Tongue (tissue), 2 donors: ENCODE results near the gene GLRX5. TPM values are rescaled to one million over a fixed set of nuclear protein-coding genes. Genes with fewer than 3 reads are reported as not detected.

Source experiments
- DNase-seq: peaks from one replicate; pipeline ENCODE4 v3.0.0-alpha.2; 2015
- total RNA-seq: library from RNA; depleted of rRNA; stranded (reverse); fragments of >200 nt; gene quantifications from one replicate; pipeline ENCODE4 v1.2.3, GENCODE V29; 2014

The GLRX5 gene
- total RNA-seq, 1 donor from 2014 or later, result 59.1 TPM

DNA sequence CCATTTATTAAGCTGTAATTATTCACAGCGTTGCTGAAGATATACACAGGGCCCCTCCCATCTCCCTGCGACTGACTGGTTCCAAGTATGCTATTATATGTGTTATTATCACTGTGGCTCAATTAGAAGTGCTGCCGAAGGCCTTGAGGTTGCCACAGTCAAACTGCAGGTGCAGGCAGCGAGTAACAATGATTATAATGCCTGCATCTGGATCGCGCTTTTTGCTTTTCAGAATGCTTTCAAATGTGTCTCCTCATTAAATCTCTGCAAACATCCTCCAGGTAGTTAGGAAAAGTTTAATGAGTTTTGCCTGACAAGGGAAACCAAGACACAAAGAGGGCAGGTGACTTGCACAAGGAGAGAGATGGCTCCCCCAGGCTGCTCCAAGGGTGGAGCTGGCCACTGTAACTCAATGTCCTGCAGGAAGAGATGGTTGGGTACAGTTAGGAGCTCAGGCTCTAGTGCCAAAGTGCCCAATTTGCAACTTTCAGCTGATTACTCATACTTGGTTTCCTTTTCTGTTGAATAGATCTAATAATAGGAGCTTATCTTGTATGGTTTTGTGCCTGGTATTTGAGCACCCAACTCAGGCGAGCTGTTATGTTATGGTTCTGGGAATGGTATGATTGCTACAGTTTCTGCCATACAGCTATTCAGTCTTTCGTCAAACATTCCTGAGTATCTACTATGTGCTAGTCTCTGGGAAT, 16.7 kb upstream of the GLRX5 start:
- DNase-seq, result no peak

DNA sequence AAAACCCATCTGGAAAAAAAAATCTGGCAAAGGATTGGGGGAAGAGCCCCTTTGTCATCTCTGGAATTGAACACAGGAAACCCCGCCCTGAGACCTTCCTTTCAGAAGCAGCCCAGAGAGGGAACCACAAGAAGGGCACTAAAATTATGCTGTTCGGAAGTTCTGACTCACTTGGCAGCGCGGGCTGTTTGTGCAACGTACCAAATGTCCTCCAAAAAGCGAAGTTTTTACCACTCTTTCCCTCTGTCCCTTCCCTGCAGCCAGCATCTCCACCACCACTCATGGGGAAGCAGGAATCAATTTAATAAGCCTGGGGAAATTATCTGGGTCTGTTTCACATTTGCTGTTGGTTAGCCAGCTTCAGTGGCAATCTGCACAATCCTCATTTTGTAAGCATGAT, 15.2 kb upstream of the GLRX5 start:
- DNase-seq, result no peak

DNA sequence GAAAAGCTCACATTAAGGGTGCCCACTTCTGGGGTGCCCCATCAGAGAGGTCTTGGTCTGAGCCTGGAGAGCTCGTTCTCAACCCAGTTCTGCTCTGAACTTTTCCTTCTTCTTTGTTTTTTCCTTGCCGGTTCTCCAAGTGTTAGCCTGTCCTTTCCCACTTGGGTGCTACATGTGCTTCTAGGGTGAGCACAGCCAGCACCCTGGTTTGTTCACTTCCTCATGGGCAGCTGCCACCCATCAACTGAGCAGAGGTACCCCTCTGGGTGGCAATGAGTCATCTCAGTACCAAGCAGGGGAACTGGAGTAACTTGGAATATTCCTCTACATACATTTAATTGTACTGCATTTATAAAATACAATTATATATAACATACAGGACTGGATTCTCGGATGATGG, 14.5 kb upstream of the GLRX5 start:
- DNase-seq, result no peak

DNA sequence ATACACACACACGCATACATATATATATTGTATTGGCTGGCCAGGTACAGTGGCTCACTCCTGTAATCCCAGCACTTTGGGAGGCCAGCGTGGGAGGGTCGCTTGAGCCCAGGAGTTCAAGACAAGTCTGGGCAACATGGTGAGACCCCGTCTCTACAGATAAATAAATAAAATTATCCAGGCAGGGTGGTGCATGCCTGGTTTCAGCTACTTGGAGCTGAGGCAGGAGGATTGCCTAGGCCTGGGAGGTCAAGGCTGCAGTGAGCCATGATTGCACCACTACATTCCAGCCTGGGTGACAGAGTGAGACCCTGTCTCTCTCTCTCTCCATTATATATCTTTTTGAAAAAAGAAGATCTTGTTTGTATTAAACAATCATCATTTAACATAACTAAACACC, 13.8 kb upstream of the GLRX5 start:
- DNase-seq, result no peak

DNA sequence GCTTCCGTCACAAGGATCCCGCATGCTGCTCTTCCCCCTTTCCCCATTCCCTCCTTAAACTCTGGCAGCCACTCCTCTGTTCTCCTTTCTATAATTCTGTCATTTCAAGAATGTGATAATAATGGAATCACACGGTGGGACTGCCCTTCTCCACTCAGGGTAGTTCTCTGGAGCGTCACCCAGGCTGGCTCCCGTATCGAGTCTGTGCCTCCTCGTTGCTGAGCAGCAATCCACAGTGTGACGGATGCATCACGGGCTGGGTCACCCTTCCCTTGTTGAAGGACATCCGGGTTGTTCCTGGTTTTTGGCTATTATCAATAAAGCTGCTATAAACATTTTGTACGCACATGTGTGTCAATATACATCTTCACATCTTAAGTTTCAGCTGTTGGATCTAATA, 12.7 kb upstream of the GLRX5 start:
- no peak for DNase-seq

DNA sequence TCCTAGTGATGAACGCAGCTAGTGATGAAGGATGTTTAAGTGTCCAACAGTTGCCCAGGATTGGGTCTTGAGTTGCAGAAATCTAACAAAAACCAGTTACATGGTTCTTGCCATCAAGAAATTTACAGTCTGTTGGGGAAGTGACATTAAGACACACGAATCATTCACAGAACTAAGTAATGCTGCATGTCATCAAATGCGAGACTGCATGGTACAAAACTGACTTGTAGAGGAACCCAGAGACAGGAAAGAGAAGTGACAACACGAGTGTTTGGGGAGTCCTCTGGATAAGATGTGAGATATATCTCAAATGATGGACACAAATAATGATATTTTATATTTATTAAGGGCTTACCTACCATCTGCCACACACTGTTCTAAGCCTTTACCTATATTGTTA, 12.3 kb upstream of the GLRX5 start:
- DNase-seq, result no peak

DNA sequence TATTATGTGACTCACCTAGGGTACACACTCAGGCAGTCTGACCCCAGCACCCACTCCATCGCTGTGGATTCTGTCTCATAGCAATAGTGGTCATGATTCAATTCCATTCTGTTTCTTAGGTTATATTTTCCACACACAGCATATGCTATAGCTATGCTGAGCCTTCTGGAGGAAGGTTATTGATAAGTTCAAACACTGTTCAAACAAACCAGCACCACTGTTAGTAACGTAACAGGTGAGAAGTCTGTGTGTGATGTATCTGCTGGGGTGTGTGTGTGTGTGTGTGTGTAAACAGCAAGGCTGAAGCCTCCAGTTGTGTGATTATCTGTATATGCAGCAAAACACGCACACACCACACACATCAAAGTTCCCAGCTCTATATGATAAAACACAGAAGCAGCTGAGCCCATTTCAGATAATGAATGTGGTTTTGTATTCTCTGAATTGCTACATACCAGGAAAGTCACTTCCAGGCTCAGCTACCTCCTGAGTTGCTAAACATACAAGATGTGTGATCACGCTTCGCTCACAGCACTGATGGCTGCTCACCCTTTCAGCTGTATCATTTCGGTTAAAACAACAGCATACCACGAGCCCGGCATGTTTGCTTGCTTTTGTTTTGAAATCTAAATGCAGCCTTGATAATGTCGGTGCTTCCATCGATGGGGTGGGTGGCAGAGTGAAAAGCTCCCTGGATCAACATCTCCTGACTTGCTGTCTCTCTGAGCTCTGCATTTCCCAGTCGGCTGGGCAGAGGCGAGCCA, 11.6 kb upstream of the GLRX5 start:
- no peak for DNase-seq

DNA sequence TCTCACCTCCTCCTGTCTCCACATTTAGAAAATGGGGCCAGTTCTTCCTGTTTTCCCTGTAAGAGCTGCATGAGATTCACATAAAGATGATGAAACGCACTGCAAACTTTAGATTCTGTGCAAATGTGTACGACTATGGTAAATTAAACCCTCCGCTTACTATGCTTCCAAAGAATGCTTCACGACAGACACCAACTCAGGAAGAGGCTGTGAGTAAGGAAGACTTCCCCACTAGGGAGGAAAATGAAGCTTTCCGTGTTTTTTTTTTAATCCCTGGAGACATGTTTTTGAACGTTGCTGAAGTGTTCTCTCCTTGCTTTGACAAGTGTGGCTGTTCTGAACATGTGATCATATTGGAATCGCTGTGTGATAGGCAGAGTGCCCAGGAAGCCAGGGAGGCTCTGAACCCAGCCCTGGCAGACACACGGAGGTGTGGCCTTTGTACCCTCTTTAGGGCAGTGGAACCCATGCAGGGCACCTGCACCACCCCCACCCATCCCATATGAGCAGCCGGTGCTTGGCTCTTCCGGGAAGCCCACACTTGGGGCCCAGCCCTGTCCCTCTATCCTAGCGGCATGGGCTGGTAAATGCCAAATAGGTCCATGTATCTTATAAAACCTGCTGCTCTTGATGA, 10.9 kb upstream of the GLRX5 start:
- no peak for DNase-seq

DNA sequence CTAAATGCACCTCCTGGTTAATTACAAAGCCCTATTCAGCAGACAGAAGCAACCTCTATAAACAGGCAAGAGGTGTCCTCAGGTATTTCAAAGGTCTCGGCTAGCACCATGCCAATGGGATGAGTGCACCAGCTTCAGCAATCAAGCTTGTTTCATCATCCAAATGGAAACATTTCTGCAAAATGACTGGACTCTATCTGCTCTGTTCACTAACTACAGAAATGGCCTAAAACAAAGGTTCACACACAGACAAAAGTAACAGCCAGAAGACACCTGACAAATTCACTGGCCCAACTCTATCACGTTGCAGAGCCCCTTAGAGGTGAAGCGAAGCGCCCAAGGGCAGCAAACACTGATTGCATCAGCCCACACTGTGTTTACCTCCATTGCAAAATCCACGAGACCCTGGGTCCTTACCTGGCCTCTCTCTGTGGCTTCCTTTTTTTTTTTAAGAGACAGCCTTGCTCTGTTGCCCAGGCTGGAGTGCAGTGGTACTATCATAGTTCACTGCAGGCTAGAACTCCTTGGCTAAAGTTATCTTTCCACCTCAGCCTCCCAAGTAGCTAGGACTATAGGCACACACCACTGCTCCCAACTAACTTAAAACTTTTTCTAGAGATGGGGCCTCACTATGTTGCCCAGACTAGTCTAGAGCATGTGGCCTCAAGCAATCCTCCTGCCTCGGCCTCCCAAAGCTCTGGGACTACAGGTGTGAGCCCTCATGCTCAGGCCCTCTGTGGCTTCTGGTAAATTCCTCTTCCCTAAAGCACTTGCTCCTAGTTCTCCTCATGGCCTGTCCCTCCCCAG, 9.9 kb upstream of the GLRX5 start:
- no peak for DNase-seq

DNA sequence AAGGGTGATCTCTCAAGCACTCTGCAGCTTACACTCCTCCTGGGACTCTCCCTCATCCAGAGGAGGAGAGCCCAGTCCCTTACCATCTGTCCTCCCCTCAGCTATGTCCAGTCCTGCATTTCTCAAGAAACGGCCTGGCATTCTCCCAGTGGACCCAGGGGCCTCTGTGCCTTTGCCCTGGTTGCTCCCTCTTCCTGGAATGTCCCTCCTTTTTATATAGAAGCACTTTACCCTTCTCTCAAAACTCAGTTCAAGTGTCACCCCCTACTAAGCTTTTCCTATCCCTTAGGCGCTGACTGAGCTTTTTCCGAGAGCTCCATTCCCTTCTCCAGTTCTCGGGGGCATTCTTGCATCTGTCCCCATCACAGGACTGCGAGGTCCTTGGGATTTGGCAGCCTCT, 8.9 kb upstream of the GLRX5 start:
- DNase-seq, result no peak

DNA sequence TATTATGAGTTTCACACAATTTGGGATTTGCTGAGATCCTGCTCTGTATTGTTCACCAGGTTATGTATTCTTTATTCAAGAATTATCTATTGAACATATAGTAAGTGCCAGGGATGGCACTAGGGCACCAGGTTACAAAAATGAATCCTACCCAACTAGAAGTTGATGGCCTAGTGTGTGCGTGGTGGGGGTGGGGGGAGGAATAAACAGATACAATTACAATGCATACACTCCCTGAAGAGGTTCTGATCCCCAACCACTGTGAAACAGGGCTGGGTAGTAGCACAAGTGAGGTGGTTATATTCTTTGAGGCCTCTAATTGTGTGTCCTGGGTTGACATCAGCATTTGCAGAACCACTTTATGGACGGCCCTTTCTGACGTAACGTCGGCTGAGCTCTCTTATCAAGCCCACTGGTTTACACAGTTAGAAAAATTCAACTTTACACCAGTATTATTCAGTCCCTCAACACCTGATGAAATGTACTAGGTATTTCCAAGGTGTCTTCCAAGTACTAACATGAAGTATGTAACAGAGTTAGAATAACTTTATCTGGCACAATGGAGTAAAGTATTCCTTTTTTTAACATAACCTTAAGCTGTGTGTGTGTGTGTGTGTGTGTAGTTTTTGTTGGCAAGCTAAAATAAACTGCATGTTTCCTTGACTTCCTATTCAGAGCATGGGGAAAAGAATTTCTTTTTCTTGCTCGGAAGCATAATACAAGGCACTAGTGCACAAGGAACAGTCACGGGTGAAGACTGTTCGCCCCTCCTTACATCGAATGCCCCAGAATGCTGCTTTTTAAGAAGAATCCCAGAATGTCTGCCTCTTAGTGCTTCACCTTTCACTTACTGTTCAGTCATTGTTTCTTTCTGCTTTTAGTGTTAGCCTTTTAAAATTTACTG, 8.1 kb upstream of the GLRX5 start:
- DNase-seq, result no peak

DNA sequence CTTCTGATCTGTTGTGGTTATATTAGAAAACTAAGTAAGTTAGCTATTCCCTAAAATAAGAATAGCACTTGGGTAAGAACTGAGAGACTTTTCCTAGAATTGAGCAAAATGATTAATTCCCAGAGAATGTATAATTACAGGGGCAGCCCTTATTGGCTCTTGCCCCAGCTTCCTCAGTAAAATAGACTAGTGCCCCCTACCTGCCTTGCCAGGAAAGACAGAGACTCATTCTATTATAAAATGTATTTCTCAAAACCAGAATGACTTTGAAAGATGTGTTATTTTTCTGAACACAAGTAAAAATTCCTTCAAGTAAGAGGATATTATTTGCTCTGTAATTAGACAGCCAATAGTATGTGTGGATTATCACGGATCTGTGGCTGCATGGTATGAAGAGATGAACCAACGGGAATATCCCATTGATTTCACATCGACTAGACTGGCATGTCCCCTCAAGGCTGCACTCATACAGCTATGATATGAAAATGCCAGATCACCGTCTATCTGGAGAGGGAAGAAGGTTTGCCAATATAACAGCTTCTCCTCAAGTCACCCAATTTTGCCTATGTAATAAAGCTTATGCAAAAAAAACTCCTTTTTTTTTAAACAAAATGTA, 7.4 kb upstream of the GLRX5 start:
- DNase-seq, result peak; percentile 75

DNA sequence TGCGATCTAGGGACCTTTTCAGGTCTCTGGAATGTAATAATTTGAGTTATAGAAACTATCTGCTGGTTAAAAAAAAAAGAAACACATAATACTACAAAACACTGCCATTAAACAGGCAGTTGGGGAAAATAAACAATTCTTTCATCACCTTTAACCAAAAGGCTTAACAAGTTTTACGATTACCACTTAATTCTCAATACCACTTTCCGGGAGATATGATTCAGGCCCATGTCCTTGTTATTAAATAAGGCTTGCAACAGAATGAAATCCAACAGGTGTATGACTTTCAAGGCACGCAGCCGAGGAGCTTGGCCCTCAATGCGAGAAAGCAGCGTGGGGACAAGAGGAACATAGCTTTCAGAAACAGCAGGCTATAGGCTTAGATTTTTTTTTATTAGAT, 5.6 kb upstream of the GLRX5 start:
- no peak for DNase-seq

DNA sequence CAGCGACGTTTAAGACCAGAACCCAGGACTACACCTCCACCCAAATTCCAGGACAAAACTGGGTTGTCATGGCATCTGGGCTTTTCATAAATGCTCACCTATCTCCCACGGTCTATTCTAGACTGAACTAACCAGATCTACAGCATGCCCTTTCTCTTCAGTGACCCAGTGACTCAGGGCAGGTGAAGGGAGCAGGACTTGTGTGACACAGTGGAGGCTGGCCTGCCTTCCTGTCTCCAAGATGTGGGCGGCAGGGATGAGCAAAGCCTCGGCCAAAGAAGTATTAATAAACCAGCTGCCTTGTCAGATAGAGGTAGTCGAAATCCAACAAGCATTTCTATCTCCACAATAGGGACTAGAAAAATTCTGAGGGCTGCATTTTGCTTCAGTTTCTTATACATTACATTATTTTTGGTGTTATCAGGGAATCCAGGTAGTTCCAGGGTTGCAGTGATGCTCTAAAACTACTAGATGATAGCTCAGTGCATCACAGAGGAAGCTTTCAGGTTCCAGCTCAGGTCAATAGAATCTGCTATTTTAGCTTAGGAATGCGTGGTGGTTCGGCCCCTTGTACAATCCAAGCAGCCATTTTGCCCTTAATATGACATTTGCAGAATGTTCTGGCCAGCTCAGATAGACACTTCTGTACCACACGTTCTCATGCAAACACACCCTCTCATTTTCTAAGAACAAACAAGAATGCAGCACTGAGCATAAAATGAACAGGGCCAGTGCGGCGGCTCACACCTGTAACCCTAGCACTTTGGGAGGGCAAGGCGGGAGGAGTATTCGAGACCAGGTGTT, 4.2 kb upstream of the GLRX5 start:
- no peak for DNase-seq

DNA sequence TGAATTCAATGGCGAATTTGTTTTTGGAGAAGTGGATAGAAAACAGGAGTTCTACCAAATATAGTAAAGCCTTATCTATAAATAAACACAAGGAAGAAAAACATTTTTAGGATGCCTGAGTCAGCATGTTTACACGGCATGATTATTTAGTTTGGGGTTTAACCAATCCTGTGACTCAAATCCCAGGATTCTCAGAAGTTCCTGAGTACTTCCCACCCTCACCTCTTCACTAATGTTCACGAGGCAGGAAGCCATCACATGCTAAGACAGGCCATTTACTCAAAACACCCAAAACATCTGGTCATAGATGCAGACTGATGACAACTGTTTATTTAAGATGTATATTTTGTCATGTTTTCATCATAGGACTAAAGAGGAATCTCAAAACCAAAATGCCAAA, 3.4 kb upstream of the GLRX5 start:
- no peak for DNase-seq

DNA sequence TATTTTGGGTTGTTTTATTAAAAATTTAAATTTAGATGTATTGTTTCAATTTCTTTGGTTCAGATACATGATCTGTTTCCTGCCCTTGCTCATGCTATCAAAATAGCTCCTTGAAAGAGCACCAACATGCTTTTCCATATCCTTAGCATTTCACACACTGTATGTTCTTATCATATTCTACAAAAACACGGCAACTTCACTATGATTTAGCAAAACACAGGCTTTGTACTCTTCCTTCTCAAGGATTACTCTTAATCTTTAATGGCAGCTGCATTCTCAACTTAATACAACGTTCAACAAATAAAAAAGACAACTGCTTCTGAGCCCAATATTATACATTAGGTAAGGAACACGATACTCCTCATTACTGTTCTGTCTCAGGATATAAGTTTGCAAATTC, 2.9 kb upstream of the GLRX5 start:
- no peak for DNase-seq

DNA sequence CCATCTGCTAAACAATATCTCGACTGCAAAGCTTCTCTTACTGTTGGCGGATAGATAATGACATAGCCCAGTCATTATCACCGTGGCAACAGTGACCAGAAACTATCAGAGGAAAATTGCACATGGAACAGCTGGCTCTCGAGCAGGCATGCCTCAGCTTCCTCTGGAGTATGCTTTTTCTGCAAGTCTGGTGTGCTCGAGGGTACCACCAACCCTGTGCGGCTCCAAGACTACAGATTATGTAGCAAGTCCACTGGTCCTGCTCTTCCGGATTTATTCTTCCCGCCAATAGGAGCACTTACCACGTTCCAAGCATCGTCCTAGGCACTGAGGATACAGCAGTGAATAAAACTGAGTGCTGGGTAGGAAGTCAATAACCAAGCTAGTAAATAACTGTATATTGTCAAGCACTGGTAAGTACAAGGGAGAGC, 1.4 kb upstream of the GLRX5 start:
- peak; percentile 57 for DNase-seq

DNA sequence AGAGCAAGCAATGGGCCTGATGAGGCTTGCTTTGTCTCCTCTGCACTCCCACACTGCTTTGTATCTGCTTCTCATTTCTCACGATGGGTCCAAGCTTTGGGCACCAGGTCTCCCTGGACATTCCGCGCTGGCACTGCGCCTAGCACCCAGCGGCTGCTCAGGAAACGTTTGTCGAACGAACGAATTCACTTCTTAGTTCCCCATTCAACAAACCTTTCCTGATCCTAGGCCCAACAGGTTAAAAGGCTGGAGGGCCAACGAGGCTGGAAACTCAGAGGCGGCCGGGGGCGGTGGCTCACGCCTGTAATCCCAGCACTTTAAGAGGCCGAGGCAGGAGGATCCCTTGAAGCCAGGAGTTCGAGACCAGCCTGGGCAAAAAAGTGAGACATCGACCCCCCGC, 1.0 kb upstream of the GLRX5 start:
- no peak for DNase-seq

DNA sequence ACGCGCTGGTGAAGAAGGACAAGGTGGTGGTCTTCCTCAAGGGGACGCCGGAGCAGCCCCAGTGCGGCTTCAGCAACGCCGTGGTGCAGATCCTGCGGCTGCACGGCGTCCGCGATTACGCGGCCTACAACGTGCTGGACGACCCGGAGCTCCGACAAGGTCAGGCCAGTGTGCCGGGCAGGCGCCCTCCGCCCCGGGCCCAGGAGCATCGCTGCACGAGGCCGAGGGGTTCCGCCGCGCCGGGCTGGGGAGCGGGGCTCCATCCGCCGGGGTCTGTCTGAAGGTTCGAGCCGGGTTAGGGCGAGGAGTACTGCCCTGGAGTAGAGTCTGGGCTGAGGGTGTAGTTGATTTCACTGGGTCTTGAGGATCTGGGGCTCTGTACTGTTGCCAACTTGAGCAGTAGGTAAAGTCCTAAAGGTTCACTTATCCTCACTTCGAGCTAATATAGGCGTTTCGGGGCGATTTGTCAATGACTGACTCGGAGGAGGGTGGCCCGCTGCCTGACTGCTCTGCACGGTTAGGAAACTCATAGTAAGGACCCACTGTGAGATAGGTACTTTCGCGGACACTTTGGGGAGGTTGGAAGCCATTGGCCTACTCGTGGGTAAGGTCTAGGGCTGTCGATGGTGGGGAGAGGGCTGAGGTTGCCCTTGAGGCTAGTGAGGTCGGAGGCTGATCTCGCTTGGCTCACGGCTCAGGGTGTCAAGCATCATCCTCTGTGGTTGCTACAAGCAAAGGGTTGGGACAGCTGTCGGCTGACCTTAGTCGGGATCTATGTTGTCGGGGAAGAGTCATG, 574 bp downstream of the GLRX5 start:
- DNase-seq, result no peak
